Motor neuron (in vitro differentiated cells): ENCODE results near the gene AFP. TPM values are rescaled to one million over a fixed set of nuclear protein-coding genes. Genes with fewer than 3 reads are reported as not detected.

Experiments used
- ATAC-seq, 8 experiments: fragments of 200-7000 bp; cut with Tn5 transposase; replicated peaks in 6 of 8; 2 replicates each; pipeline ENCODE4 v1.8.0; 2021; ENCODE audit warnings: mild to moderate bottlenecking in 8 of 8, moderate library complexity in 8 of 8
- H3K27ac ChIP-seq, 2 donors: fragments of 250-450 bp; sonication (Bioruptor Pico); 2 replicates each; pipeline ENCODE4 v1.9.0; 2021; ENCODE audit warnings: antibody characterized with exemption in 2 of 2, mild to moderate bottlenecking in 2 of 2, moderate library complexity in 1 of 2
- H3K4me1 ChIP-seq, 2 donors: fragments of 250-450 bp; sonication (Bioruptor Pico); replicated peaks in 1 of 2; 2 replicates each; pipeline ENCODE4 v1.6.1; 2021; ENCODE audit warnings: antibody characterized with exemption in 2 of 2, mild to moderate bottlenecking in 2 of 2, moderate library complexity in 1 of 2
- H3K4me3 ChIP-seq, 5 donors: fragments of 250-450 bp; sonication (Bioruptor Pico); 2 replicates each; pipeline ENCODE4 v1.9.0; 2021; ENCODE audit warnings: antibody characterized with exemption in 5 of 5, mild to moderate bottlenecking in 5 of 5, moderate library complexity in 4 of 5
- WGBS, 10 experiments: fragments of 450-650 bp; shearing (Covaris generic); methylation state at CpG; one replicate each; pipeline ENCODE4 v1.0.0; 2022; 5-methylcytosine and 5-hydroxymethylcytosine counted together
- in situ Hi-C, 9 experiments: fragments of 400-800 bp; cut with MboI; loops; one replicate each; pipeline ENCODE4 v1.15.0; 2021; ENCODE audit warnings: low sequenced_read_pairs in 9 of 9, low pct_unique_long_range_greater_than_20kb in 2 of 9; ENCODE audit not compliant: unreplicated experiment in 9 of 9
- total RNA-seq, 8 experiments: library from RNA; unstranded; fragments of 300-600 nt; gene quantifications; 2 replicates each; pipeline versions ENCODE4 v1.2.3 to v1.2.4, GENCODE V29; 2022

Gene AFP
- total RNA-seq, 8 experiments from 2014 or later: 0.33 to 3.4 (median 1.3) TPM; not detected in 4

DNA sequence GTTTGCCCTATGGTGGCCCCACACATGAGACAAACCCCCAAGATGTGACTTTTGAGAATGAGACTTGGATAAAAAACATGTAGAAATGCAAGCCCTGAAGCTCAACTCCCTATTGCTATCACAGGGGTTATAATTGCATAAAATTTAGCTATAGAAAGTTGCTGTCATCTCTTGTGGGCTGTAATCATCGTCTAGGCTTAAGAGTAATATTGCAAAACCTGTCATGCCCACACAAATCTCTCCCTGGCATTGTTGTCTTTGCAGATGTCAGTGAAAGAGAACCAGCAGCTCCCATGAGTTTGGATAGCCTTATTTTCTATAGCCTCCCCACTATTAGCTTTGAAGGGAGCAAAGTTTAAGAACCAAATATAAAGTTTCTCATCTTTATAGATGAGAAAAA, 17.3 kb upstream of the AFP start:
- in situ Hi-C loops: no loop called here
- Histone ChIP-seq H3K27ac (no peak overlapping the region), H3K4me1 (peaks cover 0 to 6% of the 10 kb centered on the region in 2 donors), H3K4me3 (no peak overlapping the region)
- 0 to 78% (median 0%) methylated on average over 1 of the region's 1 CpG; no CpG with 5 or more reads in 4 of the 10 experiments for WGBS, 10 experiments
- no peak for ATAC-seq

DNA sequence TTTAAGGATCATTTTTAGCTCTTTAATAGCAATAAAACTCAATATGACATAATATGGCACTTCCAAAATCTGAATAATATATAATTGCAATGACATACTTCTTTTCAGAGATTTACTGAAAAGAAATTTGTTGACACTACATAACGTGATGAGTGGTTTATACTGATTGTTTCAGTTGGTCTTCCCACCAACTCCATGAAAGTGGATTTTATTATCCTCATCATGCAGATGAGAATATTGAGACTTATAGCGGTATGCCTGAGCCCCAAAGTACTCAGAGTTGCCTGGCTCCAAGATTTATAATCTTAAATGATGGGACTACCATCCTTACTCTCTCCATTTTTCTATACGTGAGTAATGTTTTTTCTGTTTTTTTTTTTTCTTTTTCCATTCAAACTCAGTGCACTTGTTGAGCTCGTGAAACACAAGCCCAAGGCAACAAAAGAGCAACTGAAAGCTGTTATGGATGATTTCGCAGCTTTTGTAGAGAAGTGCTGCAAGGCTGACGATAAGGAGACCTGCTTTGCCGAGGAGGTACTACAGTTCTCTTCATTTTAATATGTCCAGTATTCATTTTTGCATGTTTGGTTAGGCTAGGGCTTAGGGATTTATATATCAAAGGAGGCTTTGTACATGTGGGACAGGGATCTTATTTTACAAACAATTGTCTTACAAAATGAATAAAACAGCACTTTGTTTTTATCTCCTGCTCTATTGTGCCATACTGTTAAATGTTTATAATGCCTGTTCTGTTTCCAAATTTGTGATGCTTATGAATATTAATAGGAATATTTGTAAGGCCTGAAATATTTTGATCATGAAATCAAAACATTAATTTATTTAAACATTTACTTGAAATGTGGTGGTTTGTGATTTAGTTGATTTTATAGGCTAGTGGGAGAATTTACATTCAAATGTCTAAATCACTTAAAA, 16.6 kb upstream of the AFP start:
- no peak overlapping the region for H3K4me3 ChIP-seq
- WGBS, 10 experiments: 3 to 59% (median 31%) methylated on average over 3 to 7 of the region's 7 CpGs; no CpG with 5 or more reads in 1 of the 10 experiments
- peaks cover 0 to 6% of the 10 kb centered on the region in 2 donors for H3K4me1 ChIP-seq
- no peak for ATAC-seq
- in situ Hi-C loops: no loop called here
- no peak overlapping the region for H3K27ac ChIP-seq

DNA sequence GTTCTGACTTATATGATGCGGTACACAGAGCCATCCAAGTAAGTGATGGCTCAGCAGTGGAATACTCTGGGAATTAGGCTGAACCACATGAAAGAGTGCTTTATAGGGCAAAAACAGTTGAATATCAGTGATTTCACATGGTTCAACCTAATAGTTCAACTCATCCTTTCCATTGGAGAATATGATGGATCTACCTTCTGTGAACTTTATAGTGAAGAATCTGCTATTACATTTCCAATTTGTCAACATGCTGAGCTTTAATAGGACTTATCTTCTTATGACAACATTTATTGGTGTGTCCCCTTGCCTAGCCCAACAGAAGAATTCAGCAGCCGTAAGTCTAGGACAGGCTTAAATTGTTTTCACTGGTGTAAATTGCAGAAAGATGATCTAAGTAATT, 15.4 kb upstream of the AFP start:
- ATAC-seq: no peak
- WGBS, 10 experiments: 33 to 100% (median 72%) methylated on average over 1 to 2 of the region's 2 CpGs; no CpG with 5 or more reads in 2 of the 10 experiments
- in situ Hi-C loops: no loop called here

DNA sequence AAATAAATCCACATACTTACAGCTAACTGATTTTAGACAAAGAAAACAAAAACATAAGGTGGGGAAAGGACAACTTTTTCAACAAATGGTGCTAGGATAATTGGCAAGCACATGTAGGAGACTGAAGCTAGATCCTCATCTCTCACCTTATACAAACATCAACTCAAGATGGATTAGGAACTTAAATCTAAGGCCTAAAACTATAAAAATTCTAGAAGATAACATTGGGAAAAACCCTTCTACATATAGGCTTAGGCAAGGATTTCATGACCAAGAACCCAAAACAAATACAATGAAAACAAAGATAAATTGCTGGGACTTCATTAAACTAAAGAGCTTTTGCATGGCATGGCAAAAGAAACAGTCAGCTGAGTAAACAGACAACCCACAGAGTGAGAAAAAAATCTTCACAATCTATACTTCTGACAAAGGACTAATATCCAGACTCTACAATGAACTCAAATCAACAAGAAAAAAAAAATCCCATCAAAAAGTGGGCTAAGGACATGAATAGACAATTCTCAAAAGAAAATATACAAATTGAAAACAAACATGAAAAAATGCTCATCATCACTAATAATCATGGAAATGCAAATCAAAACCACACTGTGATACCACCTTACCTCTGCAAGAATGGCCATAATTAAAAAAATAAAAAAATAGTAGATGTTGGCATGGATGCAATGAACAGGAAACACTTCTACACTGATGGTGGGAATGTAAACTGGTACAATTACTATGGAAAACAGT, 14.1 kb upstream of the AFP start:
- in situ Hi-C loops: no loop called here
- H3K4me3 ChIP-seq: no peak overlapping the region
- no peak overlapping the region for H3K27ac ChIP-seq
- H3K4me1 ChIP-seq: no peaks in the 10 kb centered on the region
- ATAC-seq: no peak

More for the DNA sequence above, 15.4 kb upstream of the AFP start:
- Histone ChIP-seq H3K4me3 (no peak overlapping the region), H3K4me1 (peaks cover 0 to 6% of the 10 kb centered on the region in 2 donors), H3K27ac (no peak overlapping the region)

DNA sequence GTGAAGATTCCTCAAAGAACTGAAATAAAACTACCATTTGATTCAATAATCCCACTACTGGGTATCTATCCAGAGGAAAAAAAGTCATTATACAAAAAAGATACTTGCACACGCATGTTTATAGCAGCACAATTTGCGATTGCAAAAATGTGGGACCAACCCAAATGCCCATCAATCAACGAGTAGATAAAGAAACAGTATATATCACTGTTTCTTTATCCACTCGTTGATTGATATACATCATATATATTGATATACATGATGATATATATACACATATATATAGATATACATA, 13.6 kb upstream of the AFP start:
- H3K4me3 ChIP-seq: no peak overlapping the region
- H3K4me1 ChIP-seq: no peaks in the 10 kb centered on the region
- 7 to 100% (median 66%) methylated on average over 1 to 4 of the region's 4 CpGs; no CpG with 5 or more reads in 1 of the 10 experiments for WGBS, 10 experiments
- H3K27ac ChIP-seq: no peak overlapping the region
- ATAC-seq: no peak
- in situ Hi-C loops: no loop called here

DNA sequence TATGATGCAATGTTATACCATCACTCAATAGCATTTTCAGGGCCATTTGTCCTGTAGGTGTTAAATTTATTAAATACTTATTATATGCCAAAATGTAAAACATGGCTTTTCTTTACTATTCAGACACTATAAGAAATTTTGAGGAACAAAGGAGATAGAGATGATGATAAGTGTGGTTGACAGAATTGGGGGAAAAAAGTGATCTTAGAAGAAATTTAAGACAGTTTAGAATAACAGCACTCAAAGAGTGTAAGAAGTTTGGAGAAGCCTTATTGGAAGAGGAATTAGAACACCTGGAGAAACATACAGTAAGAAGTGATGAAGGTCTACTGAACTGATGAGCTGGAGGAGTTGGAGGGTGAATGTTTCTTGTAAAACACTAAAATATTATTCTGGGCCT, 12.8 kb upstream of the AFP start:
- Histone ChIP-seq H3K27ac (no peak overlapping the region), H3K4me3 (no peak overlapping the region), H3K4me1 (no peaks in the 10 kb centered on the region)
- no peak for ATAC-seq
- in situ Hi-C loops: no loop called here

DNA sequence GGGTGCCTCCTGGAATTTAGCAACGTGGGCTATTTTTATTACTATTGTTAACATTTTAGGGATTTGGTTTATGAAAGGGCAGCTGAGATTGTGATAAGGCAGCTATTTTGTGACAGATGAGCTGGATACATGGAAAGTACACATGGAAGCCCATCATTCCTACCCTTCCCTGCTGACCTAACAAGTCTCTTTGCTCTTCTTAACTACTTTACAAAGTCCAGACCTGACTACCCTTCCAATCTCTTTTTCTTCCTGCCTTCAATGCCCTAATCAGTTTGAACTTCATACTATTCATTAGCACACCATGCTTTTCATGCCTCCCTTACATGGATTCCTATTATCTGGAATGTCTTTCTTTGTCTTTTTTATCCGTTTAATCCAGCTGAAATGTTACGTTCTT, 9.4 kb upstream of the AFP start:
- H3K4me3 ChIP-seq: no peak overlapping the region
- no peak for ATAC-seq
- WGBS, 10 experiments: 7 to 94% (median 86%) methylated on average over 2 to 3 of the region's 3 CpGs; no CpG with 5 or more reads in 1 of the 10 experiments
- H3K27ac ChIP-seq: no peak overlapping the region
- in situ Hi-C loops: no loop called here
- no peaks in the 10 kb centered on the region for H3K4me1 ChIP-seq

DNA sequence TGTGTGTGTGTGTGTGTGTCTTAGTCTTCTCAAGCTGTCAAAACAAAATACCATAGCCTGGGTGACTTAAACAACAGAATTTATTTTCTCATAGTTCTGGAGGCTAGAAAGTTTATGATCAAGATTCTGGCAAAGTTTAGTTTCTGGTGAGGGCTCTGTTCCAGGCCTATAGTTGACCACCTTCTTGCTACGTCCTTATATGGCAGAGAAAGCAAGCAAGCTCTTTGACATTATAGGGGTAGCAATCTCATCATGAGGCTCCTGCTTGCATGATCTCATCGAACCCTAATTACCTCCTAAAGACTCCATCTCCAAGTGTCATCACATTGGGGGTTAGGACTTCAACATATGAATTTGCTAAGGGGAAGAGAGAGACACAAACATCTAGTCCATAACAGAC, 6.9 kb upstream of the AFP start:
- no peaks in the 10 kb centered on the region for H3K4me1 ChIP-seq
- no peak overlapping the region for H3K27ac ChIP-seq
- H3K4me3 ChIP-seq: no peak overlapping the region
- WGBS, 10 experiments: 17 to 100% (median 48%) methylated on average over 1 to 2 of the region's 2 CpGs; no CpG with 5 or more reads in 4 of the 10 experiments
- ATAC-seq: no peak
- in situ Hi-C loops: no loop called here

DNA sequence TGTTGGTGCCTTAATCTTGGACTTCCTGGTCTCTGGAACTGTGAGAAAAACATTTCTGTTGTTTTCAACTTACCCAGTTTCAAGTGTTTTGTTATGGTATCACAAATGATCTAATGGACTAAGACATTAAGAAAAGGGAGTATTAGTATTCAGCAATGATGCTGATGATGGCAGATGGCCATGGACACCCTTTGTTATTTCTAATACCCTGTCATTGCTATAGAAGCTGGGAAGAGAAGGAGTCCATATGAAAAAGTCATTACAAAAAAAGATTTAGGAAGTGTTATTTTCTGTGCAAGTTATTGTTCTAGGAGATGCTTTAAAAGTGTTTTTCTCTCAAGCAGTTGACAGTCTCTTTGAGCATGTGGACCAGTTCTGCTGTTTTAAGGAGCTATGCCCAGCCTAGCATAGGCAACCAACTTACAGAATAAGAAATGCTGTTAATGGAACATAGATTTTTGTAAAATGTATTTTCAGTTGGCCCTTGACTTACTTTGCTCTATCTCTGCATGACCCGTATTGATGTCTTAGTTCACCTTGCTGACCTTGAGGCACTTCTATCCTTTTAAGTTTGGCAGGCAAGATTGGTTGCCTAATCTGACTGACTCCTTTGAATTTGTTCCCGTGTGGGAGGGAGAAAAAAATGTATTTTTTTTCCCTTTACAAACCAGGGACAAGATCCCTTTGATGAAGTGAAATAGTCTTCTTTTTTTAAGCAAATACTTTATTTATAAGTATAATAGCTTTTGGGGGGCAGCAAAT, 6.0 kb upstream of the AFP start:
- no peak for ATAC-seq
- WGBS, 10 experiments: 0 to 83% (median 70%) methylated on average over 1 to 2 of the region's 2 CpGs; no CpG with 5 or more reads in 1 of the 10 experiments
- H3K27ac ChIP-seq: no peak overlapping the region
- no peak overlapping the region for H3K4me3 ChIP-seq
- H3K4me1 ChIP-seq: no peaks in the 10 kb centered on the region
- in situ Hi-C loops: no loop called here

DNA sequence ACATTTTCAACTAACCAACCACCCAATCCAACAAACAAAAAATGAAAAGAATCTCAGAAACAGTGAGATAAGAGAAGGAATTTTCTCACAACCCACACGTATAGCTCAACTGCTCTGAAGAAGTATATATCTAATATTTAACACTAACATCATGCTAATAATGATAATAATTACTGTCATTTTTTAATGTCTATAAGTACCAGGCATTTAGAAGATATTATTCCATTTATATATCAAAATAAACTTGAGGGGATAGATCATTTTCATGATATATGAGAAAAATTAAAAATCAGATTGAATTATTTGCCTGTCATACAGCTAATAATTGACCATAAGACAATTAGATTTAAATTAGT, 4.2 kb upstream of the AFP start:
- Histone ChIP-seq H3K4me3 (no peak overlapping the region), H3K4me1 (no peaks in the 10 kb centered on the region), H3K27ac (no peak overlapping the region)
- no peak for ATAC-seq
- in situ Hi-C loops: no loop called here
- 0 to 100% (median 83%) methylated on average over 1 of the region's 1 CpG; no CpG with 5 or more reads in 1 of the 10 experiments for WGBS, 10 experiments

DNA sequence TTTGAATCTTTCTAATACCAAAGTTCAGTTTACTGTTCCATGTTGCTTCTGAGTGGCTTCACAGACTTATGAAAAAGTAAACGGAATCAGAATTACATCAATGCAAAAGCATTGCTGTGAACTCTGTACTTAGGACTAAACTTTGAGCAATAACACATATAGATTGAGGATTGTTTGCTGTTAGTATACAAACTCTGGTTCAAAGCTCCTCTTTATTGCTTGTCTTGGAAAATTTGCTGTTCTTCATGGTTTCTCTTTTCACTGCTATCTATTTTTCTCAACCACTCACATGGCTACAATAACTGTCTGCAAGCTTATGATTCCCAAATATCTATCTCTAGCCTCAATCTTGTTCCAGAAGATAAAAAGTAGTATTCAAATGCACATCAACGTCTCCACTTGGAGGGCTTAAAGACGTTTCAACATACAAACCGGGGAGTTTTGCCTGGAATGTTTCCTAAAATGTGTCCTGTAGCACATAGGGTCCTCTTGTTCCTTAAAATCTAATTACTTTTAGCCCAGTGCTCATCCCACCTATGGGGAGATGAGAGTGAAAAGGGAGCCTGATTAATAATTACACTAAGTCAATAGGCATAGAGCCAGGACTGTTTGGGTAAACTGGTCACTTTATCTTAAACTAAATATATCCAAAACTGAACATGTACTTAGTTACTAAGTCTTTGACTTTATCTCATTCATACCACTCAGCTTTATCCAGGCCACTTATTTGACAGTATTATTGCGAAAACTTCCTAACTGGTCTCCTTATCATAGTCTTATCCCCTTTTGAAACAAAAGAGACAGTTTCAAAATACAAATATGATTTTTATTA, 3.6 kb upstream of the AFP start:
- in situ Hi-C loops: no loop called here
- 14 to 100% (median 70%) methylated on average over 1 to 5 of the region's 5 CpGs for WGBS, 10 experiments
- Histone ChIP-seq H3K27ac (no peak overlapping the region), H3K4me3 (no peak overlapping the region), H3K4me1 (no peaks in the 10 kb centered on the region)
- no peak for ATAC-seq

DNA sequence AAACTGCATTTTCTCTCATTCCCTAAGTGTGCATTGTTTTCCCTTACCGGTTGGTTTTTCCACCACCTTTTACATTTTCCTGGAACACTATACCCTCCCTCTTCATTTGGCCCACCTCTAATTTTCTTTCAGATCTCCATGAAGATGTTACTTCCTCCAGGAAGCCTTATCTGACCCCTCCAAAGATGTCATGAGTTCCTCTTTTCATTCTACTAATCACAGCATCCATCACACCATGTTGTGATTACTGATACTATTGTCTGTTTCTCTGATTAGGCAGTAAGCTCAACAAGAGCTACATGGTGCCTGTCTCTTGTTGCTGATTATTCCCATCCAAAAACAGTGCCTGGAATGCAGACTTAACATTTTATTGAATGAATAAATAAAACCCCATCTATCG, 2.9 kb upstream of the AFP start:
- H3K27ac ChIP-seq: no peak overlapping the region
- no peaks in the 10 kb centered on the region for H3K4me1 ChIP-seq
- H3K4me3 ChIP-seq: no peak overlapping the region
- in situ Hi-C loops: no loop called here
- 14 to 100% (median 92%) methylated on average over 1 to 2 of the region's 2 CpGs; no CpG with 5 or more reads in 1 of the 10 experiments for whole genome bisulfite sequencing, 10 experiments
- ATAC-seq: no peak
